Lower lobe of right lung (tissue), 2 donors: ENCODE results near the gene CCT6A. TPM values are rescaled to one million over a fixed set of nuclear protein-coding genes. Genes with fewer than 3 reads are reported as not detected.
"Not testable (repeated sequence)": the region's sequence is repeated elsewhere in the genome, so short reads cannot be mapped to it uniquely, and the experiment has no call there.

Experiments used
- ATAC-seq, 2 donors: fragments of 200-7000 bp; cut with Tn5 transposase; one replicate each; pipeline ENCODE4 v1.9.1; 2020 to 2022; ENCODE audit warnings: mild to moderate bottlenecking in 2 of 2, moderate library complexity in 2 of 2
- DNase-seq: peaks from one replicate; pipeline ENCODE4 v3.0.0-alpha.2; 2020
- H3K27ac ChIP-seq: fragments of 200-600 bp; one replicate; pipeline ENCODE4 v1.8.0; 2022
- H3K27me3 ChIP-seq: fragments of 200-600 bp; one replicate; pipeline ENCODE4 v1.8.0; 2022; ENCODE audit warnings: low read depth
- H3K36me3 ChIP-seq: fragments of 200-600 bp; one replicate; pipeline ENCODE4 v1.8.0; 2022; ENCODE audit warnings: mild to moderate bottlenecking
- H3K4me1 ChIP-seq: fragments of 200-600 bp; one replicate; pipeline ENCODE4 v1.8.0; 2022
- H3K4me3 ChIP-seq: fragments of 200-600 bp; one replicate; pipeline ENCODE4 v1.8.0; 2022; ENCODE audit warnings: mild to moderate bottlenecking
- H3K9me3 ChIP-seq: fragments of 200-600 bp; one replicate; pipeline ENCODE4 v1.8.0; 2022
- intact Hi-C: fragments of 100-400 bp; cut with DNase I; formaldehyde crosslinking; loops from one replicate; pipeline ENCODE4 v1.11.0; 2022
- total RNA-seq: library from RNA; stranded (reverse); fragmentation: NEBNext Ultra II Directional; extraction: Animal tissue kit (Norgen Biotek cat#: 25700); gene quantifications from one replicate; pipeline ENCODE4 v1.2.1, GENCODE V29; 2021
- TF ChIP-seq, protein P1 (sequence below): fragments of 200-600 bp; IDR thresholded peaks from one replicate; pipeline ENCODE4 v1.8.0; 2022; ENCODE audit warnings: antibody characterized with exemption, mild to moderate bottlenecking
- donor health status: DM: no; HTN: yes; CAD: no; lungs with severe emphysema.

Gene CCT6A
- total RNA-seq, 1 donor from 2014 or later = 75.3 TPM

DNA sequence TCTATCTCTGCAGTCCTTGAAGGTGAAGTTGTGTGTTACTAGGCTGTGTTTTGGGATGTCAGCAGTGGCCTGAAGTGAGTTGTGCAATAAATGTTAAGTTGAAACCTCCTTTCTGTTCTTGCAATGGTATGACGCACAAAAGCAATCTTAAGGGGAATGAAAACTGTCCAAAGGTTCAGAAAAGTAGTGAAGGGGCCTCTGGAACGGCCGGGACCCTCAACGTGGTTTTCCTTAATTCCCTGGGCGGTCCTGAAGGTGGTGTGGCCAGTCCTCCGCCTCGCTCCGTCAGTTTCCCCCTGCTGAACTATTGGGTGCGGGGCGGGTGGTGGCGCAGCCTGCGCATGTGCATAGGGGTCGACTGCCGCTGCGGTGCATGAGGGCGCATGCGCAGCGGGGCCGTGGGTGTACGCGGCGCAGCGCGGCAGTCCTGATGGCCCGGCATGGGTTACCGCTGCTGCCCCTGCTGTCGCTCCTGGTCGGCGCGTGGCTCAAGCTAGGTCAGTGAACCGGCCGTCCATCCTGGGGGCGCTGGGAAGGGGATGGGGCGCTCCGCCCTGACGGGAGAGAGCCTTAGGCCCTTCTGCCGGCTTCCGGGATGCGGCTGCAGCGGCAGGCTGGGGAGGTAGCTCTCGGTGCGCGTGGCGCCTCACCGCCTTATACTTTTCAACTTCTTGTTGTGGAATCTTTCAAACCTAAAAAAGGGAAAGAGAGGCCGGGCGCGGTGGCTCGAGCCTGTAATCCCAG is 12.5 kb downstream of the CCT6A start, which contains the start of gene SUMF2:
TSS of gene SUMF2 (plus strand) at position 405 of the 744 bp plus-strand sequence. CDS start at position 431, 26 bp downstream.
- peak; percentile 99 for ATAC-seq
- H3K27me3 ChIP-seq = no peaks in the 10 kb centered on the region
- DNase-seq = peak; percentile 94
- peaks cover 17% of the 10 kb centered on the region for H3K4me1 ChIP-seq
- peaks cover 55% of the 10 kb centered on the region for H3K36me3 ChIP-seq
- peak within 1 kb of the TSS; percentile 67 for H3K4me3 ChIP-seq
- intact Hi-C loops = no loop called here
- TF ChIP-seq, protein P1, sequence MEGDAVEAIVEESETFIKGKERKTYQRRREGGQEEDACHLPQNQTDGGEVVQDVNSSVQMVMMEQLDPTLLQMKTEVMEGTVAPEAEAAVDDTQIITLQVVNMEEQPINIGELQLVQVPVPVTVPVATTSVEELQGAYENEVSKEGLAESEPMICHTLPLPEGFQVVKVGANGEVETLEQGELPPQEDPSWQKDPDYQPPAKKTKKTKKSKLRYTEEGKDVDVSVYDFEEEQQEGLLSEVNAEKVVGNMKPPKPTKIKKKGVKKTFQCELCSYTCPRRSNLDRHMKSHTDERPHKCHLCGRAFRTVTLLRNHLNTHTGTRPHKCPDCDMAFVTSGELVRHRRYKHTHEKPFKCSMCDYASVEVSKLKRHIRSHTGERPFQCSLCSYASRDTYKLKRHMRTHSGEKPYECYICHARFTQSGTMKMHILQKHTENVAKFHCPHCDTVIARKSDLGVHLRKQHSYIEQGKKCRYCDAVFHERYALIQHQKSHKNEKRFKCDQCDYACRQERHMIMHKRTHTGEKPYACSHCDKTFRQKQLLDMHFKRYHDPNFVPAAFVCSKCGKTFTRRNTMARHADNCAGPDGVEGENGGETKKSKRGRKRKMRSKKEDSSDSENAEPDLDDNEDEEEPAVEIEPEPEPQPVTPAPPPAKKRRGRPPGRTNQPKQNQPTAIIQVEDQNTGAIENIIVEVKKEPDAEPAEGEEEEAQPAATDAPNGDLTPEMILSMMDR = peak; percentile 40
- peak within 1 kb of the TSS; percentile 86 for H3K27ac ChIP-seq
- no peaks in the 10 kb centered on the region for H3K9me3 ChIP-seq

DNA sequence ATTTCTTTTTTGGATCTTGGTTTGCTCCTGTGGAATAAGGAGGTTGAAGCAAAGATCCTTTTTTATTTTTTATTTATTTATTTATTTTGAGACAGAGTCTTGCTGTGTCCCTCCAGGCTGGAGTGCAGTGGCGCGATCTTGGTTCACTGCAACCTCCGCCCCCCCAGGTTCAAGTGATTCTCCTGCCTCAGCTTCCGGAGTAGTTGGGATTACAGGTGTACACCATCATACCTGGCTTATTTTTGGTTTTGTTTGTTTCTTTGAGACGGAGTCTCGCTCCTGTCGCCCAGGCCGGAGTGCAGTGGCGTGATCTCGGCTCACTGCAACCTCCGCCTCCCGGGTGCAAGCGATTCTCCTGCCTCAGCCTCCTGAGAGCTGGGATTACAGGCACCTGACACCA is 14.8 kb downstream of the CCT6A start:
- DNase-seq, ATAC-seq, H3K9me3 ChIP-seq, H3K27me3 ChIP-seq, H3K4me3 ChIP-seq, H3K27ac ChIP-seq, intact Hi-C loops: not testable (repeated sequence)
- peaks cover 55% of the 10 kb centered on the region for H3K36me3 ChIP-seq
- H3K4me1 ChIP-seq = peaks cover 17% of the 10 kb centered on the region

DNA sequence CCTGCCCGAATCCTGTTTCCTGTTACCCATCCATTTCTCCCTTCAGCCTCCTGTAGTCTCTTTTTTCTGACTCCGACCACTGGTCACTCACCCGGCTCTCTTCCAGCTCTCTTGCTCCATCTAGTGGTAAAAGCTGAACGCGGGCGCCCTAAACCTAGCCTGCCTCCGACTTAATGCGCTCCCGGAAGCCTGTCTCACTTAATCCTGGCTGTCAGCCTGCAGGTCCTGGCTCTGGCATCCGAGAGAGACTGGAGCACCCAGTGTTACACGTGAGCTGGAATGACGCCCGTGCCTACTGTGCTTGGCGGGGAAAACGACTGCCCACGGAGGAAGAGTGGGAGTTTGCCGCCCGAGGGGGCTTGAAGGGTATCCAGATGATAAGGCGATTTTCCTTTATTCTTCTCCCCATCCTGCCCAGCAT is 22.8 kb downstream of the CCT6A start:
- intact Hi-C loops = loop anchor here (10.0 kb wide), 1 partner anchor 70 kb away; no protein-coding TSS in a partner anchor
- H3K27me3 ChIP-seq = no peaks in the 10 kb centered on the region
- H3K4me1 ChIP-seq = peaks cover 5% of the 10 kb centered on the region
- no peaks in the 10 kb centered on the region for H3K9me3 ChIP-seq
- no peak overlapping the region for H3K27ac ChIP-seq
- ATAC-seq (peak; percentile 97), DNase-seq (peak; percentile 91)
- H3K4me3 ChIP-seq = no peak overlapping the region
- TF ChIP-seq, protein P1 = peak; percentile 94
- H3K36me3 ChIP-seq = peaks cover 72% of the 10 kb centered on the region

DNA sequence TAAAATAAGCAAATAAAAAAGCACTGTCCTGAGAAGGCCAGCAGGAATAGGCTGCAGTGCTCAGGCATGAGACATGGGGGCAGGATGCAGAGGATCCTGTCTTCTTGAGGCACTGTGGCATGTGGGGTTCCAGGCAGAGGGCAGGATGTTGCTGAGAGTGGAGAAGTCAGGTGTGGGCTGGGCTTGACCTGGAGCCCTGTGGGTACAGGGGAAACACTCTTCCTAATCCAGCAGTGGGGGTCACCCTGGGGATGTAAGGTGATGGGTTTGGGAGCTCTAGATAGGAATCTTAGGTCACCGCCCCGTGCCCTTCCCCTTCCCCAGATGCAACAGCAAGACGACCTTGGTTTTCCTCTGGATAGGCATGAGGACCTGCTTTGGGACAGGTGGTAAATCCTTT is 26.1 kb downstream of the CCT6A start:
- H3K4me3 ChIP-seq = no peak overlapping the region
- peaks cover 45% of the 10 kb centered on the region for H3K36me3 ChIP-seq
- ATAC-seq (no peak), DNase-seq (no peak)
- no peaks in the 10 kb centered on the region for H3K9me3 ChIP-seq
- H3K27ac ChIP-seq = no peak overlapping the region
- intact Hi-C loops = loop anchor here (10.0 kb wide), 1 partner anchor 73 kb away; no protein-coding TSS in a partner anchor
- TF ChIP-seq, protein P1 = no peak
- H3K4me1 ChIP-seq = peaks cover 18% of the 10 kb centered on the region
- H3K27me3 ChIP-seq = no peaks in the 10 kb centered on the region

DNA sequence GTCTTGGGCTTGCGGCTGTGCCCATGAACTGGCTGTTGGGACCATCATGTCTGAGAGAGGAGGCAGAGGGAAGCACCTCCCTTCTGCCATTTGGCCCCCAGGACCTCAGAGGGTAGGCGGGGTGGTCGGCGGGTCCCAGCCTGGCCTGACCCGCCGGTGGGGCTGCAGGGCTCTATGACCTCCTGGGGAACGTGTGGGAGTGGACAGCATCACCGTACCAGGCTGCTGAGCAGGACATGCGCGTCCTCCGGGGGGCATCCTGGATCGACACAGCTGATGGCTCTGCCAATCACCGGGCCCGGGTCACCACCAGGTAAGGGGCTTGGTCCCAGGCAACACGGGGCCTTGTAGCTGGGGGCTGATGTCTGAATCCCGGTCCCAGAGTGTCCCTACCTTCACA is 26.6 kb downstream of the CCT6A start:
- Histone ChIP-seq H3K36me3 (peaks cover 40% of the 10 kb centered on the region), H3K27me3 (no peaks in the 10 kb centered on the region), H3K27ac (no peak overlapping the region), H3K9me3 (no peaks in the 10 kb centered on the region), H3K4me1 (peaks cover 18% of the 10 kb centered on the region), H3K4me3 (no peak overlapping the region)
- intact Hi-C loops = loop anchor here (10.0 kb wide), 1 partner anchor 73 kb away; no protein-coding TSS in a partner anchor
- TF ChIP-seq, protein P1 = no peak
- DNase-seq (no peak), ATAC-seq (no peak)
